HK-2 (cell line): ENCODE measurements around the gene INPP1.
"Not testable (repeated sequence)": the region's sequence is repeated elsewhere in the genome, so short reads cannot be mapped to it uniquely, and the experiment has no call there.

Experiments used
- DNase-seq: peaks from one replicate; pipeline ENCODE4 v3.0.0-alpha.2; 2018; ENCODE audit not compliant: unreplicated experiment

The INPP1 gene

DNA sequence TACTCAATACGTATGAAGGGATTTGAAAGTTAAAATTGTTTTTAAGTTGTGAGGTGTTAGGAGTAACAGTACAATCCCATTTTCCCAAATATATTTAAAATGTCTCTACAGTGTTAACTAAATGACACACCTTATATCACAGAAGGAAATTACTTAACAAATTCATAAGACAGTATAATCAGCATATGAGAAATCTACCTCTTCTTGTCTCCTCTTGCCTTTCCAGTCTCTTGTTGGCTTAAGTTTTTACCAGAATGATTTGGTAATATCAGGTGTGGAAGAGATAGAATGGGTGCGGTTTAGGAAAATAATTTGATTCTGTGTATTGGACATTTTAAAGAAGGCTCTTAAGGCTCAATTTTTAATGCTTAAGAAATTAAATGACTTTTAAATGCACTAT, 9.5 kb upstream of the INPP1 start:
- DNase-seq = no peak

DNA sequence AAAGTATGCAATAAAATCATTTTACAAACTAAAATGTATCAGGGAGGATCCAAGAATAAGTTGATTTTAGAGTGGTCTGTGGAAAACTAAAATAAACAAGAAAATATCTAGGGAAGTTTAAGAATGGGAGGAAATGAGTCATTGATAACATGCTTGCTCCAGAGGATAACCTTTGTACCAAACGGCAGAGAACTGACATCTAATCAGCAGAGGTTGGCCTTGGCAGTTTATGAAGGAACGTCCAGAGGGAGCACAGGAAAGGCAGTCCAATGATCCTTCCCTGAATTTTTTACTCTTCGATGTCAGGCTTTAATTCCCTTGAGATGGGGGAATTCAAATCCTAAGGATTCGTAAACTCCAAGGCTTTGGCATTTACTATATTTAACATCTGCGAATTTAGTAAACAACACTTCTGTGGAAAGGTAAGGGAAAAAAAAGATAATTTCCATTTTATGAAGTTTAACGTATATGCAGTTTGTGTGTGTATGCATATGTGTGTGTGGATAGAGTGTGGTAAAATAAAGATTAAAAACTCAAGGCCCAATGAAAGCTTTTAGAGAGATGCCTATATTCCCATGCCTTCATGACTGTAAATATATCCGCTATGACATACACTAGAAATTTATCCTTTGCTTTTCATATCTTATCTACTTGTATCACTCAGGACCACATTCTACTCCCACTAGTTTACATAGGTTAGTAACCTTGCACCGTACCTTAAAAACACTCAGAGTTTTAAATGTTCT, 8.7 kb upstream of the INPP1 start:
- no peak for DNase-seq

DNA sequence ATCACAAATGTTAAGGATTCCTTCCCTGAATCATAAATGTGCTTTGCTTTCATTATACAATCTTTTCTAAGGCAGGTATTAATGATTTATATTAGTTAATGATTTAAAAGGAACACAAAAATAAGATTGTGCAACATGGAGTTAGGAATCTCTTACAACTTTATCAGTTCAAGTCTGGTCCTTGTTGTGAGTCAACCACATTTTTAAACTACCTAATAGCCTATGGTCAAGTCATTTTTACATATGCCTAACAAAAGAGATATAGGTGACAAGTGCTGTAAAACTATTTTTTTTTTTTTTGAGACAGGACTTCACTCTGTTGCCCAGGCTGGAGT, 8.2 kb upstream of the INPP1 start:
- no peak for DNase-seq

DNA sequence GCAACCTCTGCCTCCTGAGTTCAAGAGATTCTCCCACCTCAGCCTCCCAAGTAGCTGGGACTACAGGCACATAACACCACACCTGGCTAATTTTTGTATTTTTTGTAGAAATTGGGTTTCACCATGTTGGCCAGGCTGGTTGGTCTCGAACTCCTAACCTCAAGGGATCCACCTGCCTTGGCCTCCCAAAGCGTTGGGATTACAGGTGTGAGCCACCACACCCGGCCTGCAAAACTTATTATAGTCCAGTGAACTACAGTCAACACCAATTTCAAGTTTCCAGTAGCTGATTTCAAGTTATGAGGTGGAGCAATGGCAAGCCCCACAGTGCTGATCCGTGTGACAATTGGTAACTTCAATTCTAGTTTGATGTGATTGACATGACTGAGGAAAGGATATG, 7.8 kb upstream of the INPP1 start:
- not testable (repeated sequence) for DNase-seq

DNA sequence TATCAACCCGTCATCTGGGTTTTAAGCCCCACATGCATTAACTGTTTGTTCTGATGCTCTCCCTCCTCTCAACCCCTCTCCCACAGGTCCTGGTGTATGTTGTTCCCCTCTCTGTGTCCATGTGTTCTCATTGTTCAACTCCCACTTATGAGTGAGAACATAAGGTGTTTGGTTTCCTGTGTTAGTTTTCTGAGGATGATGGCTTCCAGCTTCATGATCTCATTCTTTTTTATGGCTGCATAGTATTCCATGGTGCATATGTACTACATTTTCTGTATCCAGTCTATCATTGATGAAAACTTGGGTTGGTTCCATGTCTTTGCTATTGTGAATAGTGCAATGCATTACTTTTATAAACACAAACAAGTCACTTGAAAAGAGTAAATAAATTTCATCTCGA, 7.0 kb upstream of the INPP1 start:
- DNase-seq = no peak

DNA sequence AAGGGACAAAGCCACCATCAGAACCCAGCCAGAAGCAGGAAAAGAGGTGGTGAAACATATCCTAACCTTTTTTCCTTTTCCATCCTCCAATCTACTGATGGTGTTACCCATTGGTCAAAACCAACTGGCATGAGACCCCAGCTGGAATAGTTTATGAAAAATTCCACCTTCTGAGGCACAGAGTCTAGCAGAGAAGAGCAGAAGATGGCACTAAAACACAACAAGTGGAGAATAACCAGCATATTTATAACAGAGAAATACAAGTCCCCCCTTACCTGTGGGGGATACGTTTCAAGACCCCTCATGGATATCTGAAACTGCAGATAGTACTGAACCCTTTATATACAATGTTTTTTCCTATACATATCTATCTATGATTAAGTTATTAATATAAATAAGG, 4.9 kb upstream of the INPP1 start:
- no peak for DNase-seq

DNA sequence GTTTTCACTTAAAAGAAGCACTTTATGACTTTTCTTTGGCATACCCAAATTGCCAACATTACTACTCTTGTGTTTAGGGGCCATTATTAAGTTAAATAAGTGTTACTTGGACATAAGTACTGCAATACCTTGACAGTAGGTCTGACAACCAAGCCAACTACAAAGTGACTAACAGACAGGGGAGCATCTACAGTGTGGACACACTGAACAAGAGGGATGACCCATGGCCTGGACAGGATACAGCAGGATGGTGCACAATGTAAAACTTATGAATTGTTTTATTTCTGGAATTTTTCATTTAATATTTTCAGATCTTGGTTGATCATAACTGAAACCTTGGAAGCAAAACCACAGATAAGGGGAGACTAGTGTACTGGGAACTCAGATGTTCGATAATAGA, 4.0 kb upstream of the INPP1 start:
- DNase-seq = no peak

DNA sequence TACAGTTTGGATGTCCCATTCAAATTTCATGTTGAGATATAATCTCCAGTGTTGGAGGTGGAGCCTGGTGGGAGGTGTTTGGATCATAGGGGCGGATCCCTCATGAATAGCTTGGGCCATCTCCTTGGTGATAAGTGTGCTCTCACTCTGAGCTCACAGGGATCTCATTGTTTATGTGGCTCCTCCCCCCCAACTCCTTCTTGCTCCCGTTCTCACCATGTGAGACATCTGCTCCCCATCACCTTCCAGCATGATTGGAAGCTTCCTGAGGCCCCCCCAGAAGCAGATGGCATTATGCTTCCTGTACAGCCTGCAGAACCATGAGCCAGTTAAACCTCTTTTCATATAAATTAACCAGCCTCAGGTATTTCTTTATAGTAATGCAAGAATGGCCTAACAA, 3.0 kb upstream of the INPP1 start:
- DNase-seq = no peak

DNA sequence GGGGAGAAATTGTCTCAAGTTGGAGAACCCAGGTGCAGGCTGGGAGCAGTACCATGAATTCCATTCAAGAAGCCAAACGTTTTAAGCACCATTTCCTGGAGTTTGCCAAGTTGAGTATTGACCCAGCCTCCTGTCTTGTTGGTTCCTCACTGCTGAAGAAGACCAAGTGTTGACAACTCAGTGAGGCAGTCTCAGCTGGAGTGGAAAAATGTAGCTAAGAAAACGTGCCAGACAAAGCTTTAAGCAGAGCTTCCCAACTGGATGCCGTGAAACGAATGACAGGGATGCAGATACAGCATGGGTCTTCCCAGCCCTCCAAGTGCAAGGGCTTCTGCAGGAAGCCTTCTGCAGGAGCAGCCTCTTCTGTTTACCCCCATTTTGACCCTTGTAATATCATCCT, 778 bp upstream of the INPP1 start:
- no peak for DNase-seq

DNA sequence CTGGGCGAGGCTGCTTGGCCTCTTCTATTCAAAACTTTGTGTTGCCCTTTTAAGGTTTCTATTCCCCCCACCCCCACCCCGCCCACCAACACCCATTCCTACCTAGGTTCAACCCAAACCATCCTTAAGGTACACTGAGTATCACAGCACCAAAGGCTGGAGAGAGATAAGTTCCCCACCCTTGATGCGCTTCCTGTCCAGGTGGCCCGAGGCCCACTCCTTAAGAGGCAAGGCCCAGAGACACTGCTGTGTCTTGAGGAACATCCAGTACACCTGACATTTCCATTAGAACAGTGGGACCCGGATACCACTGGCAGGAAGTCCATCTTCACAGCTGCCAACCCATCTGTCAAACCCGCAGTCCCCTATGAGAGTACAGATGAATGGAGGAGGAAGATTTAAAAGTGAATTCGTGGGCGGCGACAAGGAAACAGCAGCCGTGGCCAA, 277 bp upstream of the INPP1 start:
- DNase-seq = no peak

DNA sequence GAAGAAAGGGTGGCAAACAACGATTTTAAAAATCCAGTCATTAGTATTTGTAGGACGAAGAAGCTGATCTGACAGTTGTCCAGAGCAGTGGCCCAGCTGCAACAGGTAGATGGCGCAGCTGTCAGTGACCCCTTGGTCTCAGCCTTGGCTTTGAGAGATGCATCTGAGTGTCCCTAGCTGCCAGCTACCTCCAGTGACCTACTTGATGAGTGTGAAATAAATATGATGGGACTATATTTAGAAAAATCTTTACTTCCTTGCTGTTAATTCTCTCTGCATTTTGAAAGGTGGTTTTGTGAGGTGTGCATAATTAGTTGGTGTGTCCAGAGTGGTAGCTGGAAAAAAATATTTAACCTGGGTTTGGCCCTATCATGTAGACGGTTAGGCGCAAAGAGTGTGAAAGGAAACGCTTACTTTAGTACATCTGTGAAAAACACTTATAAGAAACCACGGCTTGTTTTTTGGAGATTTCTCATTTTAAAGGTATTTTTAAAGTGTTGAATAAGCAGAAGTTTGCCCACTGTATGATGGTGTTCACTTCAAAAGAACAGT, 963 bp downstream of the INPP1 start:
- peak; percentile 50 for DNase-seq

DNA sequence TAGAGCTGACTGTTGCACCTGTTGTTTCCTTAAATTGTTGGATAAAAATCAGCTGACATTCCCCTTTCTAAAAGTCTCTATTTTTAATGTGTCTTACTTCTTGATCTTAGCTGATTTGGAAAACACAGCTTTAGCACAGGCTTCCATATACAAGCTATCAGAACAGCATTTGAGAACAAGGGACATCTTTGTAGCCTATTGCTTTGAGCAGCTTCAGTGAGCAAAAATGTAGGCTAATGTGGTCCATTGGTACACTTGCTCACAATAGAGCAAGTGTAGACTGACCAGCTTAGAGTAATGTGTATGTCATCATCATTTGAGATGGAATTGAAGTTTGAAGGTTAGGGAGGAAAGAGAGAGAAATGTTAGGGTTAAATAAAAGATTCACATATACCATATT, 7.0 kb downstream of the INPP1 start:
- DNase-seq = no peak

DNA sequence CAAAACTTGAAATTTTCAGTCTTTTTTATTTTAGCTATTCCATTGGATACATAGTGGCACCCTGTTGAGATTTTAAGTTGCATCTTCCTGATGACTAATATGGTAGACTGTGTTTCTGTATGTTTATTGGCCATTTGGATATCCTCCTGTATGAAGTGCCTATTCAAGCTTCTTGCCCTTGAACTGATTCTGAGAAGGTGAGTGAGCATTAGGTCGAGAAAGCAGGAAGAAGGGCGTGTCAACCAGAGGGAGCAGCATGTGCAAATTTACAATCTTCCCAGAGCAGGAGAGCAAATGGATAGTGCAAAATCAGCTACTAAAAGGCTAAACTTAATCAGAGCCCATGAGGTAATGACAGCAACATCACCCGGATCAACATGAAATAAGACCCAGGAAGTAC, 8.6 kb downstream of the INPP1 start:
- DNase-seq = no peak

DNA sequence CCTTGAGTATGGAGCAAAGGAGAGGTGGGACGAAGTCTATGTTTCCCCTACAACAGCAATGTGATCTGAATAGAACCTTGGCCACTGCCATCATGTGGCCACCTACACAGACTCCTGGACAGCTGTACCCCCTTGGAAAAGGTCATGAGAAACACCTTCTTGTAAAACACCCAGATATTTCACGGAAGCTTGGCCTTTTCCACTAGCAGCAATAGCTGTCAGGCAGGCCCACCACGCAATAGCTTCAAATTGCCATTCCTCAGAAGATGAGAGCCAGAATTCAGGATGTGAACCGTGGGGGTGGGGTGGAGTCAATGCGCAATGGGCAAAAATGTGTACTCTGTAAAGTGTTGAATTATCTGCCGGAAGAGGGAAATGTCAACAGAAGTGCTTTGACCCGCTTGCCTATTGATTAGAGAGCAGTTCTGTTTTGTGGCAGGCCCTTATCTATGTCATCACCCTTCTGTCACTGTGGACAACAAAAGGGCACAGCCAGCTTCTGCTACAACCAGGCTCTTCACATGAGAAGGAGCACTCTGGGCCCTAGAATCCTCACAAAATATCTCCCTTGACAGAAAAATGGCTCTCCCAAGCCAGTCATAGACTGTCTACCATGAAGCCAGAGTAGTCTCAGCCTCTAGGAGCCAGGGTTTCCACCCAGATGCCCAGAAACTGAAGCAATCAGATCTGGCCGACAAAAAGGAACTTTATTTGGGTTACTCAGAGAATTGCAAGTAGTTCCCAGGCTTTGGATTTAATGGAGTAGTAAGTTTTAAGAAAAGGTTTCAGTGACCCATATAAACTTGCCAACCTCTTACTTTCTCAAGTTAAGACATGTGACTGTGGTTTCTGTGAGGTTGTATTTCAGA, 9.5 kb downstream of the INPP1 start:
- DNase-seq = no peak

DNA sequence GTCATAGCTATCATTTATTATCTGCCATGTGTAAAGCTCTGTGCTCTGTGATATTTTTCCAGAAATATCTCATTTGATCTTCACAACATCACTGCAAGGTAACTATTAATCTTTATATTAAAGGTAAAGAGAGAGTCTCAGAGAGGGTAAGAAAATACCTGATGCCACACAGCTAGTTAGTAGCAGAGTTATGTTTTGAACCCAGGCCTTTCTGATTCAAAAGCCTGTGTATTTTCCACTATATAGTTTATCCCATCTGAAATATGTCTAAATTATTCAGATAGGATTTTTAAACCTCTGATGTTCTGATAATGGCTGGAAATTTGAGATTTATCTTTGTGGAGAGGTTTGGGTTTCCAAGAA, 10.1 kb downstream of the INPP1 start:
- DNase-seq = no peak

DNA sequence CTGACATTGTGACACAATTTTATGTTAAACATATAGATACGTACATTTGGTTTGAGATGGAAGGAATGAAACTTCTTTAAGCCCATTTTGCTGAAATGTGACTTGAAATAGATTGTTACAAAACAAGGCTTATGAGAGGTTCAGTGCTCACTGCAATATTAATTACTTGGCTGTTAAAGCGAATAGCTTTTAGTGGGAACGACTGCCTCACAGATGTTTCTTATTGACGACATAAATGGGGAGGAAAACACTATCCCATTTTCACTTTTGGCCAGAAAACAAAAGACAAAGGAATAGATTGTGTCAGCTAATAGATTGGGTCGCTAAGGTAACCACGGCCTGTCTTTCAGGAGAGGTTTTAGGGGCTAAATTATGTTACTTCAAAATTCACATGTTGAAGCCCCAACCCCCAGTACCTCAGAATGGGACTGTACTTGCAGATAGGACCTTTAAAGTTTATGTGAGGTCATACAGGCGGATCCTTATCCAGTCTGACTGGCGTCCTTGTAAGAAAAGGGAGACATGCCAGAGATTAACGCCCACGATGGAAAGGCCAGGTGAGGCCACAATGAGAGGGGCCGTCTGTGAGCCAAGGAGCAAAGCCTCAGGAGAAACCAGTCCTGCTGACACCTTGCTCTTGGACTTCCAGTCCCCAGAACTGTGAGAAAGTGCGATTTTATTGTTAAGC, 10.8 kb downstream of the INPP1 start:
- no peak for DNase-seq

DNA sequence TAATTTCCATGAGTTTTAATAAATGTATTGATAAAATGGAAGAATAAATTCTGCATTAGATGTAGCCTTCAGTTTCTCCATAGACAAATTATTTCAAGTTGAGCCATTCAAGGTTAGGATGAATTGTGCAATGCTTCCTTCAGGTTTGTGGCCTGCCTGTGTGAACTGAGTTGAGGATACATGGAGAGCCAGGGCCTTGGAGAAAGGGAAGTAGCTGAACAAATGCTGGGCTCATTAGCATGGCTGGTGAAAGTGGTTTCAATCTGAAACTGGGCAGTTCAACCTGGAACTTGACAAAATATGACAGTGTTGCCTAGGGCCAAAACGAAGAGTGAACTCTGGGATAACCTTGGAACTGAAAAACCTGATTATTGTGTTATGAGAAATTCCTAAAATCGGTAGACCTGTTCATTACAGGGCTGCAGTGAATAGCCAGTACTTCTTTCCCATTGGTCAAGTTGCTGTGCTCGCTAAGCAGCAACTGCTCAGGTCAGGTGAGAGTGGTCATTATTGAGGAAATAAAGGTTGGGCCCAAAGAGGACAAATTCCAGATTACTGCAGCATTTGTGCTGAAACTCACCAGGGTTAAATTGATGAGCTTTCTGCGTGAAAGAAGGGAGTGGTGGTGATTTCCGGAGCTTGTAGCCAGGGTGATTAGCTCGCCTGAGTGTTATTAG, 12.7 kb downstream of the INPP1 start:
- no peak for DNase-seq

DNA sequence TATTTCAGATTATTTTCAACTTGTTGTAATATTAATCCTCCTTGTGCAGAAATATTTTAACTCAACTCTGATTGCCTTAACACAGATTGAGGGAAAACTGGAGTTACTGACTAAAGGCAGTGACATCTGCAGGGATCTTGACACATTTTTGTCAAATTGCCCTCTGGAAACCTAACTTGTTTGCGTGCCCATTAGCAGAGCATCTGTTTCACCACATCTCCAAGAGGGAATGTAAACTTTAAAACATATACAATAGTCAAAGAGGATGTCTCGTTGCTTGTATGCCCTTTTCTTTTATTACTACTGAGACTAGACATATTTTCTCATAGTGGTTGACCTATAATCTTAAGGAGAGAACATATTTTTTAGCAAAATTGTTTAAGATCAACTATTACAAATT, 14.2 kb downstream of the INPP1 start:
- no peak for DNase-seq

DNA sequence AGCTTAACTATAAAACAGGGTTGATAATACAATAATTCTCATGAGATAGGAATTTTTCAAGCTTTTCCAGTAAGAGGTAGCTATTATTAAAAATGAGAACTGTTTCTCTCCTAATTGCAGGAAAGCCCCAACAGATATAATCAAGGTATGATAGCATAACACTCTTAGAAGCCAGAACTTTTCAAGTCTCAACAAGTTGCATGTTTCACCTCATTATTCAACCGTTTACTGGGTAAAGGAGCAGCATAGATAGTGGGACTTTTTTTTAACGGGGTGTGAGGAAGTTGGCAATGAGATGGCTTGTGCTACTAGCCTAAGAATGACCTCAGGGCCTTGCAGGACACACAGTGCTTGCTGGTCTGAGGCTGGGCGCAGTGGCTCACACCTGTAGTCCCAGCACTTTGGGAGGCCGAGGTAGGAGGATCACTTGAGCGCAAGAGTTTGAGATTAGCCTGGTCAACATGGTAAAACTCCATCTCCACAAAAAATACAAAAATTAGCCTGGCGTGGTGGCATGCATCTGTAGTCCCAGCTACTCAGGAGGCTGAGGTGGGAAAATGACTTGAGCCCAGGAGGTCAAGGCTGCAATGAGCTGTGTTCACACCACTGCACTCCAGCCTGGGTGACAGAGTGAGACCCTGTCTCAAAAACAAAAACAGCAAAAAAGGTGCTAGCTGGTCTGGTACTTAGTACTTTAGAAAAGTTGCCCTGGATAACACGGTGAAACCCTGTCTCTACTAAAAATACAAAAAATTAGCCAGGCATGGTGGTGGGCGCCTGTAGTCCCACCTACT, 15.5 kb downstream of the INPP1 start:
- DNase-seq = not testable (repeated sequence)

DNA sequence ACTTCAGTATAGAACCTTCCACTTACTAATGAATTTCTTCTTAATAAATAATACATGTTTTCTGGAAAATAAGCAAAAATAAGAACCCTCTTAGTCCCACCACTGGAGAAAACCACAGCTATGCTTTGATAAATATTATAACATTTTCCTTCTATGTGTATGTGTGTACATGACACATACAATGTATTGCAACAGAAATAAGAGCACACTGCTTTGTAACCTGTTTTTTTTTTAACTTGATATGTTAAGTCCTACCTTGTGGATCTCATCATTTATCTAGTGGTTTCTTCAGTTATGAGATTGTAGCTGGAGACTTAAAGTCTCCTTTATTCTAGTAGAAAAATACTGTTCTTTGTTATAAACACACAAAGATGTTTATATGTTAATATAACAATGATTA, 17.2 kb downstream of the INPP1 start:
- DNase-seq = no peak

DNA sequence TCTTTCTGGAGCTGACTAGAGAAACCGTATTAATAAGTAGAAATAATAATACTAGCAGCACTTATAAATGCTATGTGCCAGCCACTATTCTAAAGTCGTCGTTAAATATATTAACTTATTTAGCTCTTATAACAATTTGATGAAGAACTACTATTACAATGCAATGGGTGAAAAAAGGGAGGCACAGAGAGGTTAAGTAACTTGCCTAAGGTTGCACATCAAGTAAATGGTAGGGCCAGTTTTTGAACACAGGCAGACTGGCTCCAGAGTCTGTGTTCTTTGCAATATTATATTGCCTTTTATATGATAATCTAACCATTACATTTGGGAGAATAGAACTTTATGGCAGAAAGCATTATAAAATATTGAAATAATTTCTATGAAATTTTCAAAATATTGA, 17.6 kb downstream of the INPP1 start:
- DNase-seq = no peak
